ENCODE data around the gene TXNDC11. TPM values are rescaled to one million over a fixed set of nuclear protein-coding genes. Genes with fewer than 3 reads are reported as not detected.
A peak's percentile ranks its signal among the peaks of the same experiment; 100 is the strongest.

TXNDC11 gene
- total RNA-seq, 2 experiments from 2014 or later, result 21.7 to 24.4 TPM

- H3K27me3 Mint-ChIP-seq, result no peaks in the 10 kb centered on the region
- no peaks in the 10 kb centered on the region for H3K9me3 Mint-ChIP-seq
- intact Hi-C loops (cut with micrococcal nuclease), result loop anchor here (5.0 to 10.0 kb wide), 3 partner anchors 56 to 234 kb away; partner anchors contain the start of gene LITAF
- CTCF ChIA-PET, result interaction anchor here (0.5 to 6.8 kb wide), 28 partner anchors 10 to 427 kb away, joined by 3 to 82 read pairs (median 4); a partner anchor contains a TSS
- TF ChIP-seq CTCF (IDR thresholded peaks at IDR 0.05), result peak; percentile 91
- POLR2A ChIA-PET, result interaction anchor here (1.0 kb wide), 1 partner anchor 28 kb away, joined by 3 read pairs; no protein-coding TSS in a partner anchor
- no peaks in the 10 kb centered on the region for H3K36me3 Mint-ChIP-seq (ENCODE audit: low read depth)
- H3K27ac Mint-ChIP-seq, result no peak overlapping the region
- peak; percentile 84 for ATAC-seq
- DNase-seq, result peak; percentile 44
- H3K4me3 Mint-ChIP-seq, result no peak overlapping the region
- peaks cover 10% of the 10 kb centered on the region for H3K4me1 Mint-ChIP-seq (ENCODE audit: low read depth)
Observed at GRCh38 chr16:11640987-11641817, 101.5 kb downstream of the TXNDC11 start.

- no peak overlapping the region for H3K4me3 Mint-ChIP-seq
- peaks cover 10% of the 10 kb centered on the region for H3K4me1 Mint-ChIP-seq (ENCODE audit: low read depth)
- ChIA-PET CTCF (interaction anchor here (0.6 to 6.8 kb wide), 22 partner anchors 9 to 428 kb away, joined by 3 to 82 read pairs (median 4); a partner anchor contains a TSS), POLR2A (no interaction called here)
- ATAC-seq (peak; percentile 21), DNase-seq (no peak)
- no peak for TF ChIP-seq CTCF (IDR thresholded peaks at IDR 0.05)
- H3K36me3 Mint-ChIP-seq (ENCODE audit: low read depth), result no peaks in the 10 kb centered on the region
- no peaks in the 10 kb centered on the region for H3K9me3 Mint-ChIP-seq
- H3K27ac Mint-ChIP-seq, result no peak overlapping the region
- intact Hi-C loops (cut with micrococcal nuclease), result loop anchor here (5.0 to 10.0 kb wide), 3 partner anchors 55 to 233 kb away; partner anchors contain the start of gene LITAF
- H3K27me3 Mint-ChIP-seq, result no peaks in the 10 kb centered on the region
Observed at GRCh38 chr16:11639925-11640899, 102.4 kb downstream of the TXNDC11 start.

- DNase-seq (no peak), ATAC-seq (no peak)
- Mint-ChIP-seq H3K36me3 (ENCODE audit: low read depth) (no peaks in the 10 kb centered on the region), H3K27me3 (no peaks in the 10 kb centered on the region), H3K9me3 (no peaks in the 10 kb centered on the region), H3K27ac (no peak overlapping the region), H3K4me1 (ENCODE audit: low read depth) (peaks cover 15% of the 10 kb centered on the region), H3K4me3 (no peak overlapping the region)
- intact Hi-C loops (cut with micrococcal nuclease), result no loop called here
- no peak for TF ChIP-seq CTCF (IDR thresholded peaks at IDR 0.05)
- POLR2A ChIA-PET, result no interaction called here
- CTCF ChIA-PET, result interaction anchor here (1.4 to 6.8 kb wide), 6 partner anchors 59 to 685 kb away, joined by 3 to 82 read pairs (median 12); no protein-coding TSS in a partner anchor
Observed at GRCh38 chr16:11639008-11639562, 103.6 kb downstream of the TXNDC11 start.

GRCh38 chr16:11638140-11638539, 104.5 kb downstream of the TXNDC11 start:
- ChIA-PET POLR2A (interaction anchor here (0.6 kb wide), 1 partner anchor 186 kb away, joined by 3 read pairs; no protein-coding TSS in a partner anchor), CTCF (interaction anchor here (1.4 to 1.8 kb wide), 2 partner anchors 106 to 684 kb away, joined by 4 to 12 read pairs; no protein-coding TSS in a partner anchor)

More at GRCh38 chr16:11638140-11638539, 104.5 kb downstream of the TXNDC11 start:
- DNase-seq (no peak), ATAC-seq (no peak)
- no peak for TF ChIP-seq CTCF (IDR thresholded peaks at IDR 0.05)
- peaks cover 20% of the 10 kb centered on the region for H3K4me1 Mint-ChIP-seq (ENCODE audit: low read depth)
- H3K9me3 Mint-ChIP-seq, result no peaks in the 10 kb centered on the region
- no peak overlapping the region for H3K27ac Mint-ChIP-seq
- no peaks in the 10 kb centered on the region for H3K36me3 Mint-ChIP-seq (ENCODE audit: low read depth)
- intact Hi-C loops (cut with micrococcal nuclease), result no loop called here
- no peaks in the 10 kb centered on the region for H3K27me3 Mint-ChIP-seq
- H3K4me3 Mint-ChIP-seq, result no peak overlapping the region
